Small intestine (tissue), 7 donors: Measurements from ENCODE around the gene ANKFY1. TPM values are rescaled to one million over a fixed set of nuclear protein-coding genes. Genes with fewer than 3 reads are reported as not detected.
A peak's percentile ranks its signal among the peaks of the same experiment; 100 is the strongest.

Experiments used
- DNase-seq, 2 donors: peaks; one replicate each; pipeline versions ENCODE4 v3.0.0 to v3.0.0-alpha.2; 2013
- FAIRE-seq: peaks from 2 replicates; lab custom pipeline; 2012; peaks lifted over from hg19 to GRCh38; lab: Jason Lieb, UNC
- H3K27ac ChIP-seq, 3 donors: one replicate each; pipeline ENCODE4 v1.5.1; 2013; ENCODE audit warnings: low read length in 2 of 3, mild to moderate bottlenecking in 2 of 3, control low read depth in 1 of 3, inconsistent platforms in 1 of 3, low read depth in 1 of 3, moderate library complexity in 1 of 3
- H3K27me3 ChIP-seq, 3 donors: one replicate each; pipeline ENCODE4 v1.6.1; 2013; ENCODE audit warnings: low read length in 3 of 3, inconsistent platforms in 1 of 3; ENCODE audit not compliant: control insufficient read depth in 3 of 3, insufficient read depth in 3 of 3
- H3K36me3 ChIP-seq, 3 donors: one replicate each; pipeline ENCODE4 v1.6.1; 2013; ENCODE audit warnings: low read length in 3 of 3, inconsistent platforms in 1 of 3, low read depth in 1 of 3, mild to moderate bottlenecking in 1 of 3, moderate library complexity in 1 of 3; ENCODE audit not compliant: control insufficient read depth in 3 of 3, insufficient read depth in 2 of 3
- H3K4me1 ChIP-seq, 3 donors: one replicate each; pipeline ENCODE4 v1.6.1; 2013; ENCODE audit warnings: low read length in 2 of 3, inconsistent platforms in 1 of 3, low read depth in 1 of 3, mild to moderate bottlenecking in 1 of 3, moderate library complexity in 1 of 3; ENCODE audit not compliant: control insufficient read depth in 3 of 3, insufficient read depth in 2 of 3
- H3K4me3 ChIP-seq, 3 donors: one replicate each; pipeline ENCODE4 v1.5.1; 2013; ENCODE audit warnings: low read length in 3 of 3, control low read depth in 1 of 3, inconsistent platforms in 1 of 3, low read depth in 1 of 3, mild to moderate bottlenecking in 1 of 3, moderate library complexity in 1 of 3
- H3K9me3 ChIP-seq, 2 donors: one replicate each; pipeline ENCODE4 v1.6.1; 2013; ENCODE audit warnings: low read depth in 1 of 2, low read length in 1 of 2; ENCODE audit not compliant: control insufficient read depth in 2 of 2, insufficient read depth in 1 of 2
- WGBS, 3 donors: extraction: QIAGEN DNeasy Blood & Tissue Kit; methylation state at CpG; one replicate each; pipeline ENCODE4 v1.1.7; 2013; 5-methylcytosine and 5-hydroxymethylcytosine counted together
- polyA plus RNA-seq, 4 donors: library from polyadenylated mRNA; stranded (reverse) in 3 of 4; unstranded in 1 of 4; fragments of 200-250 nt in 3 of 4; fragments of 120-200 nt in 1 of 4; gene quantifications; one replicate each; pipeline versions ENCODE4 v1.2.1 to v1.2.3, GENCODE V29; 2013
- donor health status: healthy with polysubstance abuse.
- donor health status: control.
- donor health status: control.
- donor health status: Bipolar disorder and iron deficiency.
- donor health status: healthy.

Gene ANKFY1
- polyA plus RNA-seq, 4 donors: 5.7 to 32.8 (median 11.7) TPM

DNA sequence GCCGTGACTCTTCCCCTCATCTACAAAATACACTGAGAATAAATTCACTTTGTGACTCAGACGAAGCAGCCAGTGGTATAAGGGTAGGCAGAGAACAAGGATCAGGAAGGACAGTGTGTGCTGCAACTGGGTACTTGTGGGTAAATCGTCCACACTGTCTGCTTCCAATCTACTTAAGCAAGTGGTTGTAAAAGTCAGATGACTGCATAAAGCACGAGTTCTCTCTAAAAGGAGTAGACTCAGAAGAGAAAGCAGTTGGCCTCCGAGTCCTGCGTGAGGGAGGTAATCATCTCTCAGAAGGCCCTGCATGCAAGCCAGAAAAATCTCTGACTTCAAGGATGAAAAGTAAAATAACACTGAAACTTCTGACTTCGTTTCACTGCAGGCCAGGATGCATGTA, 43.1 kb downstream of the ANKFY1 start:
- peak in 1 of 2 donors; percentile 87 for DNase-seq
- Histone ChIP-seq H3K9me3 (no peaks in the 10 kb centered on the region), H3K27me3 (no peaks in the 10 kb centered on the region), H3K4me3 (no peak overlapping the region), H3K4me1 (peaks cover 0 to 14% (median 0%) of the 10 kb centered on the region in 3 donors), H3K36me3 (peaks cover 0 to 27% (median 5%) of the 10 kb centered on the region in 3 donors), H3K27ac (peak overlapping the region in 2 of 3 donors; percentile 60 to 79)
- no peak for FAIRE-seq
- WGBS, 3 donors: 61 to 72% (median 64%) methylated on average over 7 of the region's 7 CpGs

DNA sequence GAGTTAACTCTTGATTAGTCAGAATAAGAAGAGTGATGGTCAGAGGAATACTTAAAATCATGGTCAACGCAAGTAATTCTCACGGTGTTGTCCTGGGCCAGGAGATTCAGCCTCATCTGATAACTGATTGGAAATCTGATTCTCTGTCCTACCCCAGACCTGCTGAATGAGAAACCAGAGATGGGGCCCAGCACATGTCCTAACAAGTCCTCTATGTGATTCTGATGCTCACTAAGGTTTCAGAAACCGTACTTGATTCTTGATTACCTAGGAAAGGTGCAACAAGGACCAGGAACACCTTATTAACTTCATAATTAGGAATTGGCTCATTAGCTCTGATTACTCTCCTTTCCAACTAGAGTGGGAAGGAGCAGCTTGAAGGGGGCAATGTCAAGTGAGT, 44.5 kb downstream of the ANKFY1 start:
- H3K27ac ChIP-seq: no peak overlapping the region
- DNase-seq (no peak), FAIRE-seq (no peak)
- peaks cover 0 to 25% (median 5%) of the 10 kb centered on the region in 3 donors for H3K36me3 ChIP-seq
- no peak overlapping the region for H3K4me3 ChIP-seq
- 90 to 94% (median 94%) methylated on average over 3 of the region's 3 CpGs for whole genome bisulfite sequencing, 3 donors
- H3K9me3 ChIP-seq: no peaks in the 10 kb centered on the region
- peaks cover 0 to 14% (median 0%) of the 10 kb centered on the region in 3 donors for H3K4me1 ChIP-seq
- no peaks in the 10 kb centered on the region for H3K27me3 ChIP-seq

DNA sequence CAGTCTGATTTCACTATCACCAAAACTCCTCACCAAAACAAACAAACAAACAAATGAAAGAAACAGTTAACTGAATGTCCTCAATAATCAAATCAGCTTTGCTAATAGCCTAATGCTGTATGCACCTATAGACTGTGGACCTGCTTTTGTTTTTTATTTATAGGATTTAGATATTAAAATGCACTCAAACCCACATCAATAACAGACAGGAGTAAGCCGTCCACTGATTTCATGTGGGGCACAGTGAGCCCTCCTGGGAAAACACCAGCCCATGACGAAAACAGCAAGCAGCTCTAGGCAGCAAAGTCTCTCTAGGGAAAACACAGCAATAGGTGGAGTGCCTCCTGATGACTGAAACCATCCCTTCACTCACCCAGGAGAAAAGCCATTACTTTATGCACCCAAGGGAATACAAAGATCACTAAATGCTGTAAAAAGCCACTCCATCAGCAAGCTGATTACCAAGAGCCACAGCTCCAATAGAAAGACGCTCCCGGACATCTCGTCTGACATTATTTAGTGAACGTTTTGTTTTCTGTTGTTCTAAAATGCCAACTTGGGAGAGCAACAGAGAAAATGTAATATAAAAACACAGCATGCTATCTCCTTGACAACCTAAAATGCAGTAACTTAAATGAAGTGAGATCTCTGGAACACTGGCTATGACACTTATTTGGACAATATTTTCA, 47.8 kb downstream of the ANKFY1 start:
- no peak overlapping the region for H3K27ac ChIP-seq
- DNase-seq: no peak
- H3K36me3 ChIP-seq: peaks cover 4 to 31% (median 4%) of the 10 kb centered on the region in 3 donors
- H3K9me3 ChIP-seq: no peaks in the 10 kb centered on the region
- no peak overlapping the region for H3K4me3 ChIP-seq
- FAIRE-seq: no peak
- H3K4me1 ChIP-seq: peaks cover 0 to 10% (median 0%) of the 10 kb centered on the region in 3 donors
- WGBS, 3 donors: 87 to 90% (median 90%) methylated on average over 6 of the region's 6 CpGs
- no peaks in the 10 kb centered on the region for H3K27me3 ChIP-seq

DNA sequence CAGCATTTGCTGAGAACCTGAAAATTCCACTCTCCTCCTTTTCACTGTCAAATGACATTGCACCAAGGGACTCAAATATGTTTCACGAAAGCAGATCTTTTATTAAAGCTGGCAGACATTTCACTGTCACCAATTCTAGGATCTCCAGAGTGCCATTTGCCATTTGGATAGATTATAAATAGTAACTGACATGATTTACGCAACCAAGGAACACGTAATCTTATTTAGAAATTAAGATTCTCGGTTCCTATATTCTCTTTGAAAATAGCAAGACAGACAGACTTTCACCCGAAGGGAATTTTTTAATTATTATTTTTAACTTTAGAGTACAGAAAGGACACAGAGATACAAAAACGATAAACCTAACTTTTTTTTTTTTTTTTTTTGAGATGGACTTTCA, 49.6 kb downstream of the ANKFY1 start:
- Histone ChIP-seq H3K9me3 (no peaks in the 10 kb centered on the region), H3K27me3 (no peaks in the 10 kb centered on the region), H3K36me3 (peaks cover 4 to 41% (median 4%) of the 10 kb centered on the region in 3 donors), H3K4me1 (no peaks in the 10 kb centered on the region), H3K4me3 (no peak overlapping the region), H3K27ac (no peak overlapping the region)
- no peak for FAIRE-seq
- DNase-seq: no peak
- 90 to 92% (median 90%) methylated on average over 6 of the region's 6 CpGs for WGBS, 3 donors

DNA sequence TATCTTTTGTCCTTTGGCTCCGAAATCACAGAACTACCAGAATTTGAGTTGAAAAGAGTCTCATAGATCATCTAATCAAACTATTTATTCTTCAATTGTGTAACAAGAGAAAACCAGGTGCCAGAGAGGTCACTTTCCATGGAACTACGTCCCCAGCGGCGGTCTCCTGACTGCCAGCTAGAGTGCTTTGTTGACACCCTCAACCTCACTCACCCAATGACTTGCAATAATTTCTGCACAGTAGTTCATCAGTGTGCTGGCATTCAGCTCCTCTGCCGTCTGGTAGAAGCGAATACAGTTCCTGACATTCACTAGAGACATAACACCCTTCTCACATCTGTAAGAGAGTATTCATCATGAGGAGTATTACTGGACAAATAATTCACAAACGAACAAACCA, 54.2 kb downstream of the ANKFY1 start:
- Histone ChIP-seq H3K4me1 (no peaks in the 10 kb centered on the region), H3K27me3 (no peaks in the 10 kb centered on the region), H3K36me3 (peaks cover 9 to 60% (median 15%) of the 10 kb centered on the region in 3 donors), H3K9me3 (no peaks in the 10 kb centered on the region), H3K4me3 (no peak overlapping the region), H3K27ac (no peak overlapping the region)
- no peak for DNase-seq
- WGBS, 3 donors: 95% methylated on average over 7 of the region's 7 CpGs
- no peak for FAIRE-seq

DNA sequence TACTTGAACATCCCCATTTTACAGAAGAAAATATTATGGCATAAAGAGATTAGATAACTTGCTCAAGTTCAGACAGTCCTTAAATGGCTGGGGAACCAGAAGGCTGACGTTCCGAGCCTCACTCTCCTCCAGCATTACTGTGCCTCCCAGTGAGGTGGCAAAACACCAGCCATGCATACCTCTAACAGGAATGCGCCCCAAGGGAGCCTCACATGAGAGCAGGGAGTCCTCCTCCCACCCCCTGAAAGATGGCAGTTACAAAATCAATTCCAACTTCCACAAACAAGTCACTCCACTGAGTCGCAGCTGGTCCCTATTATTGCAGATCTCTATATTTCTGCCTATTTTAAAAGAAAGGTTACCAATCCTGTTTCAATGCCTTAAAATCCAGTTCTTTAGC, 55.5 kb downstream of the ANKFY1 start:
- no peak overlapping the region for H3K4me3 ChIP-seq
- H3K4me1 ChIP-seq: no peaks in the 10 kb centered on the region
- peaks cover 10 to 64% (median 16%) of the 10 kb centered on the region in 3 donors for H3K36me3 ChIP-seq
- no peak for FAIRE-seq
- 75 to 93% (median 81%) methylated on average over 4 of the region's 4 CpGs for WGBS, 3 donors
- no peak overlapping the region for H3K27ac ChIP-seq
- H3K9me3 ChIP-seq: no peaks in the 10 kb centered on the region
- no peaks in the 10 kb centered on the region for H3K27me3 ChIP-seq
- DNase-seq: no peak

DNA sequence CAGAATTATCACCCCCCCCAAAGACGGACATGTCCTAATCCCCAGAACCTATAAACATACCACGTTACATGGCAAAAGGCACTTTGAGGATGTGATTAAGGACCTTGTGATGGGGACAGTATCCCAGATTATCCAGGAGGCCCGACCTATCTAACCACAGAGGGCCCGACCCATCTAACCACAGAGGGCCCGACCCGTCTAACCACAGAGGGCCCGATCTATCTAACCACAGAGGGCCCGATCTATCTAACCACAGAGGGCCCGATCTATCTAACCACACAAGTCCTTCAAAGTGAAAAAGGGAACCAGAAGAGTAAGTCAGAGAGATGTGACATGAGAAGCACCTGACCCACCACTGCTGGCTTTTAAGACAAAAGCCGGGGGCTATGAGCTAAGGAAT, 56.8 kb downstream of the ANKFY1 start:
- no peak overlapping the region for H3K27ac ChIP-seq
- no peak overlapping the region for H3K4me3 ChIP-seq
- FAIRE-seq: no peak
- DNase-seq: no peak
- H3K27me3 ChIP-seq: no peaks in the 10 kb centered on the region
- no peaks in the 10 kb centered on the region for H3K9me3 ChIP-seq
- no peaks in the 10 kb centered on the region for H3K4me1 ChIP-seq
- 67 to 85% (median 76%) methylated on average over 10 of the region's 10 CpGs for WGBS, 3 donors
- H3K36me3 ChIP-seq: peaks cover 10 to 60% (median 12%) of the 10 kb centered on the region in 3 donors

DNA sequence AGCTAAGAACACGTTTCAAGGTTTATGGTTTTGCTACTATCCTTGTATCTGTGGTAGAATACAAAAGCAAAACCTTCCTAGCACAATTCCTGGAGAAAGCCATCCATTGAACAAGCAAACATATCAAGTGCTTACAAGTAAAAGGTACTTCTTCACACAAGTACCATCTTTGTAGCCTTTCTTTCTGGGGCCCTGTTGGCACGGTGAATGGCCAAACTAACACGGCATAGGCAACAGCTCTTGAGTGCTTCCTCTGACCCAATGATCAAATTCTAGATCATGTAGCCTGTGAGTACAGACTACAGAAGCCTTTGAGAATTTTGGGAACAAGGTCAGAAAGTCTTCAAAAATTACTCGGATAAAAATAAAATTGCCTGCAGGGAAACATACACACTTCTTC, 57.9 kb downstream of the ANKFY1 start:
- 71 to 72% (median 71%) methylated on average over 4 of the region's 4 CpGs for WGBS, 3 donors
- H3K27me3 ChIP-seq: no peaks in the 10 kb centered on the region
- FAIRE-seq (no peak), DNase-seq (no peak)
- H3K36me3 ChIP-seq: peaks cover 10 to 52% (median 12%) of the 10 kb centered on the region in 3 donors
- no peak overlapping the region for H3K4me3 ChIP-seq
- no peaks in the 10 kb centered on the region for H3K9me3 ChIP-seq
- peak overlapping the region in 1 of 3 donors; percentile 1 for H3K27ac ChIP-seq
- no peaks in the 10 kb centered on the region for H3K4me1 ChIP-seq
